Measurements from ENCODE around the gene RNF5. TPM values are rescaled to one million over a fixed set of nuclear protein-coding genes. Genes with fewer than 3 reads are reported as not detected.

RNF5 gene
- total RNA-seq, 4 donors from 2014 or later, result 74.5 to 117 (median 107) TPM

GRCh38 chr6:32196682-32197616, 18.7 kb downstream of the RNF5 start:
- peak in 2 of 5 experiments; percentile 10 to 34 for TF ChIP-seq CTCF (IDR thresholded peaks at IDR 0.05)
- peak in 1 of 2 donors; percentile 36 for TF ChIP-seq POLR2A (IDR thresholded peaks at IDR 0.05)
- TF ChIP-seq EP300 (IDR thresholded peaks at IDR 0.05), result peak in 1 of 2 donors; percentile 23
- DNase-seq (ENCODE audit: low spot score in 2 of 2), result peak in 1 of 2 donors; percentile 43
- Histone ChIP-seq H3K27me3 (no peaks in the 10 kb centered on the region), H3K36me3 (no peaks in the 10 kb centered on the region), H3K27ac (peak overlapping the region; percentile 96 to 100 (median 100)), H3K4me3 (peak overlapping the region; percentile 48 to 94 (median 76)), H3K4me1 (peaks cover 0 to 44% (median 36%) of the 10 kb centered on the region in 4 donors), H3K9me3 (no peaks in the 10 kb centered on the region)
- WGBS, 2 donors, result 11 to 15% methylated on average over 26 to 28 of the region's 28 CpGs

GRCh38 chr6:32198345-32198696, 20.1 kb downstream of the RNF5 start:
- Histone ChIP-seq H3K4me3 (no peak overlapping the region), H3K9me3 (no peaks in the 10 kb centered on the region), H3K27ac (peak overlapping the region in 2 of 4 donors; percentile 99 to 100), H3K27me3 (no peaks in the 10 kb centered on the region), H3K36me3 (no peaks in the 10 kb centered on the region), H3K4me1 (peaks cover 0 to 30% (median 25%) of the 10 kb centered on the region in 4 donors)
- 69 to 75% methylated on average over 3 of the region's 3 CpGs for WGBS, 2 donors
- no peak for DNase-seq (ENCODE audit: low spot score in 2 of 2)
- TF ChIP-seq POLR2A (IDR thresholded peaks at IDR 0.05) (no peak), EP300 (IDR thresholded peaks at IDR 0.05) (no peak), CTCF (IDR thresholded peaks at IDR 0.05) (no peak)

- Histone ChIP-seq H3K36me3 (no peaks in the 10 kb centered on the region), H3K27ac (peak overlapping the region in 1 of 4 donors; percentile 100), H3K4me3 (no peak overlapping the region), H3K9me3 (no peaks in the 10 kb centered on the region), H3K4me1 (peaks cover 0 to 24% (median 22%) of the 10 kb centered on the region in 4 donors), H3K27me3 (no peaks in the 10 kb centered on the region)
- WGBS, 2 donors, result 87 to 89% methylated on average over 17 of the region's 17 CpGs
- no peak for TF ChIP-seq EP300 (IDR thresholded peaks at IDR 0.05)
- TF ChIP-seq CTCF (IDR thresholded peaks at IDR 0.05), result no peak
- no peak for TF ChIP-seq POLR2A (IDR thresholded peaks at IDR 0.05)
- no peak for DNase-seq (ENCODE audit: low spot score in 2 of 2)
Observed at GRCh38 chr6:32198866-32199265, 20.7 kb downstream of the RNF5 start.

- peaks cover 0 to 11% (median 11%) of the 10 kb centered on the region in 4 donors for H3K4me1 ChIP-seq
- no peaks in the 10 kb centered on the region for H3K27me3 ChIP-seq
- H3K4me3 ChIP-seq, result no peak overlapping the region
- H3K27ac ChIP-seq, result peak overlapping the region in 2 of 4 donors; percentile 42 to 48
- WGBS, 2 donors, result 88 to 89% methylated on average over 12 to 13 of the region's 13 CpGs
- no peak for DNase-seq (ENCODE audit: low spot score in 2 of 2)
- H3K9me3 ChIP-seq, result no peaks in the 10 kb centered on the region
- TF ChIP-seq POLR2A (IDR thresholded peaks at IDR 0.05), result no peak
- TF ChIP-seq EP300 (IDR thresholded peaks at IDR 0.05), result no peak
- TF ChIP-seq CTCF (IDR thresholded peaks at IDR 0.05), result no peak
- H3K36me3 ChIP-seq, result no peaks in the 10 kb centered on the region
Observed at GRCh38 chr6:32200711-32201475, 22.7 kb downstream of the RNF5 start.
